HG02970 (cell line): ENCODE results near the gene CDC6.
A peak's percentile ranks its signal among the peaks of the same experiment; 100 is the strongest.

Source experiments
- ATAC-seq: cut with Tn5 transposase; IDR thresholded peaks from one replicate; pipeline ENCODE4 v1.9.1; 2021; ENCODE audit warnings: mild to moderate bottlenecking, moderate library complexity, moderate number of reproducible peaks; ENCODE audit not compliant: unreplicated experiment, low FRiP score

Gene CDC6

GRCh38 chr17:40309031-40309948, 21.6 kb downstream of the CDC6 start, which contains the start of gene RARA:
RARA (plus strand) TSS chr17:40309180; CDS start chr17:40331219, 22,039 bp downstream.
- no peak for ATAC-seq

- no peak for ATAC-seq
Observed at GRCh38 chr17:40309949-40310510, 22.4 kb downstream of the CDC6 start.

DNA sequence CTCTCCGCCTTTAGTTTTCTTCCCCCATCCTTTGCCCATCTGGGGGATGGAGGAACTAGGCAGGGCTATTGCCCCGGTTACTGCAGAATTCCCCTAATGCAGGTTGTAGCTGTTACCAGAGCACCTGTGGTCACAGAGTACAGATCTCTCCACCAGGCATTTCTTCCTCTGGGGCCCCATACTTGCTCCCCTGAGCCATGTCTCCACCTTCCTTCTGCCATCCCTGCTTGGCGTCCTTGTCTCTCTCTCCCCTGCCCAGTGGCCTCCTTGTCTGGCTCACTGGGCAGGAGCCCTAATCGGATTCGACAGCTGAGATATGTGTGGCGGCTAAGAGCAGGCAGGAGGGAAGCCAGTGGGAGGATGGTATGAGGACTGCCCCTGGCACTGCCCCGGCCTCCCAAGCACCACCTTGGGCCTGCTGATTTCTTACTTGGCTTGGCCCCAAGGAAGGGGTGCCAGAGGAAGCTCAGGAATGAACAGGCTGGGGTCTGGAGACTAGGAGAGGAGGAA, 23.3 kb downstream of the CDC6 start:
- ATAC-seq, result no peak

DNA sequence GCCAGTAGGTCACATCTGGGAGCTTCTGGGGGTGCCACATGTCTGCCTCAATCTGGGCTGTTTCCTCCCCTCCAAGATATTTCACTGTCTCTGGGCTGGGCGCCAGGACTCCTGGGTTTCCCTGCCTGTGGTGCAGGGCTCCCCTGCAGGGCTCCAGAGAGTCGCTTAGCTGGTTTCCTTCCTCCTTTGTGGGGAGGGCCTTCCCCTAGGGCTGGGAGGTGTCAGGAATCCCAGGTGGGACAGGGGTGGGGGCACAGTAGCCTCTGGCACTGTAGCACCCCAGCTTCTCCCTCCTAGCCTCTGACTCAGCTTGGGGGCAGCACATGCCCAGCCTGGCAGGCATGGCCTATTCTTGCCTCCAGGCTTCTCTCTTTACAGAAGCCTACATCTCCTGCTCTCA, 23.9 kb downstream of the CDC6 start:
- ATAC-seq, result no peak

- no peak for ATAC-seq
Observed at GRCh38 chr17:40312131-40312731, 24.6 kb downstream of the CDC6 start.

- ATAC-seq, result no peak
Observed at GRCh38 chr17:40312893-40313667, 25.4 kb downstream of the CDC6 start.

DNA sequence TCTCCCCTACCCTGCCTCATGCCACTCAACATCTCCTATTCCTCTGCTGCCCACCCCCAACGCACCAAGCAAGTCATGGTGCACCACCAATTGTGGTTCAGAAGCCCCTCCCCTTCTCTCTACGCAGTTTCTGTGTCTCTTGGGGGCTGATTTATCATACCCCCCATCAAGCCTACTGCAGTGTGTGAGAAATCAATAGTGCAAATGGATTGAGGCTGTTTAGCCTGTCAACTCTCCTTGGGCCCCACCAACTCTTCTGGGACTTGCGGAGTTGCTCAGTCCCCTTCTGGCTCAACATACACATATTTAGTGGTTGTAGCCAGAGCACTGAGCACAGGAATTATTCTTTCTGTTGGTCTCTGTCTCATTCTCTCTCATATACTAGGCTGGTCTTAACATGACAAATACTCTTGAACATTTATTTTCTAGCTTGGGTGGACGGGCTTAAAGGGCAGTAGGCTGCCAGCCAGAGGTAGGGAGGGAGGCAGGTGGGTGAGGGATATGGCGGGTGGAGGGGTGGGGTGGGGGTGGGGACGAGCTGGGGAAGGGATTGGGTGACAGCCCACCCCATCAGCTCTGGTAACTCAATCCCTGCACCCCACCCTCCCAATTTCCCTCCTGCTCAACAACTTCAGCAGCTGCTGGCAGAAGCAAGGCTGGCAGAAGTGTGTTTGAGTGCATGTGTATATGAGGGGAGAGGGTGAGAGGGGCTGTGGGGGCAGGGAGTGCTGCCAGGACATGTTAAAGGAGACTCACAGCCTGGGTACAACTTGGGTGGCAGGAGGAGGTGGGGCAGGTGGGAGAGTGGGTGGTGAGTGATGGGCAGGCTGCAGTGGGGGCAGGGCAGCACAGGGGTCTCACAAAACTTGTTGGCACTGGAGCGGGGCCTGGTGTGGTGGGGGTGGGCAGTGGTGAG, 26.2 kb downstream of the CDC6 start:
- no peak for ATAC-seq

GRCh38 chr17:40314584-40314956, 26.9 kb downstream of the CDC6 start:
- ATAC-seq, result no peak

- ATAC-seq, result no peak
Observed at GRCh38 chr17:40315206-40315605, 27.5 kb downstream of the CDC6 start.

DNA sequence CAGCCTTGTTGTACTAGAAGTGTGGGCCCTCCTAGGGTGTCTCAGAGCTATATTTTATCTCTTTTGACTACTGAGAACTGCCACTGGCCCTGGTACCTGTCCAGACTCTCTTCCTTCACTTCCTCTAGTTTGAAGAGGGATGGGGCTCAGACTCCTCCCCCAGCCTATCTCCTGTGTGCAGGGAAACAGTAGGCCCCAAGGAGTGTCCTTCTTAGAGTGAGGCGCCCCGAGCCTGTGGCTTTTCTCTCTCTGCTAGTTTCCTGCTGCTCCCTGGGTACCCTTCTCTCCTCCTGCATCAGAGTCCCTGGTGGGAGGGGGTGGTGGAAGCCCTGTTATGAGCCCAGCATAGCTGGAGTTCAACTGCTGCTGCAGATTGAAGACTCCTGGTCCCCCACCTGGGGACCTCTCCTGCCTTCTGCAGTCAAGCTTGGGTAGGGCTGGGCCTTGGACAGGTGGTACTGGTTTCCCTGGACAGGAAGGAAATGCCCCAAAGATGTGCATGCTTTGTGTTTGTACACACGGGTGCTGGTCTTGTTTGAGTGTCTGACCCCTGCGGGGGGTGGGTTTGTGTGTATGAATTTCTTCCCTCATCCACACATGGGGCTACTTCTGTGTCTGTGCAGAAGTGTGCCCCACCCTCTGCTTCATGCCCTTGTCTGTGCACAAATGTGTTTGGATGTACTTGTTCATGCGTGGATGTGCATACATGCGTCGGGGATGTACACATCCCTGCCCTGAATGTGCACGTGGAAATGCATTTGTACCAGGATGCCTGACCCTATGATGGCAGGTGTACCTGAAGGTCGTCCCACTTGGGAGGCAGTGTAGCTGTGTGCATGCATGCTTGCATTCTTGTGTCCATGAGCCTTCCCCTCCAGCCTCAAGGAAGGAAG, 28.2 kb downstream of the CDC6 start:
- no peak for ATAC-seq

DNA sequence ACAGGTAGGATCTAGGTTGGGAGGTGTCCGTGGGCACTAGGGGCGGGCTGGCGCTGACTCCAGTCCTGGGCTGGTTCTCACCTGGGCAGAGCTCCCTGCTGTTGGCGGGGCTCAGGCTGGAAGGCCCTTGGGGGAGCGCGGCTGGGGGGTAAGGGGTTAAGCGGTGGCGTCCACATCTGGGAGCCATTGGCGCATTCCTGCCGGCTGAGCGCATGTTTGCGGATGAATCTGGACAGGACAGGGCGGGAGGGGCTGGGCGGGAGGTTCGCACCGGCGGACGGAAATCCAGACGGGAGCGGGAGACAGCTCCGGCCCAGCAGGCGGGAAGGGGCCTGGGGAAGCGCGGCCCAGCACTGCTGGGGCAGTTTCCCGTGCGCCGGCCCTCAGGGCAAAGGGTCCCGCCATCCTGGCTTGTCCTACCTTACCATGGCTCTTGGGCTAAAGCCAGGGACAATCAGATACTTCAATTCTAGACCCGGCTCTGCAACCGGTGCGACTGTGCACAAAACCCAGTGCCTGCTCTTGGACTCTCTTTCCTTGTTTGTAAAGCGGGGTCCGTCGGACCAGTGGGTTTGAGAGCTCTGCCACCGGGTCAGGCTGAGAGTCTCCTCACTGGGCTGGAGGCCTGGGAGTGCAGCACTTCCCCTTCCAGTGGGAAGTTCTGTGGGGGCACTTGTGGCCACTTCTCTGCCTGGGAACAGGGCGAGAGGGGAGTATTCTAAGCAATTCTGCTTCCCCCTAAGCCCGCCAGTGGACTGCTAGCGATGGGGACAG, 29.1 kb downstream of the CDC6 start:
- no peak for ATAC-seq

- ATAC-seq, result no peak
Observed at GRCh38 chr17:40317345-40317873, 29.7 kb downstream of the CDC6 start.

DNA sequence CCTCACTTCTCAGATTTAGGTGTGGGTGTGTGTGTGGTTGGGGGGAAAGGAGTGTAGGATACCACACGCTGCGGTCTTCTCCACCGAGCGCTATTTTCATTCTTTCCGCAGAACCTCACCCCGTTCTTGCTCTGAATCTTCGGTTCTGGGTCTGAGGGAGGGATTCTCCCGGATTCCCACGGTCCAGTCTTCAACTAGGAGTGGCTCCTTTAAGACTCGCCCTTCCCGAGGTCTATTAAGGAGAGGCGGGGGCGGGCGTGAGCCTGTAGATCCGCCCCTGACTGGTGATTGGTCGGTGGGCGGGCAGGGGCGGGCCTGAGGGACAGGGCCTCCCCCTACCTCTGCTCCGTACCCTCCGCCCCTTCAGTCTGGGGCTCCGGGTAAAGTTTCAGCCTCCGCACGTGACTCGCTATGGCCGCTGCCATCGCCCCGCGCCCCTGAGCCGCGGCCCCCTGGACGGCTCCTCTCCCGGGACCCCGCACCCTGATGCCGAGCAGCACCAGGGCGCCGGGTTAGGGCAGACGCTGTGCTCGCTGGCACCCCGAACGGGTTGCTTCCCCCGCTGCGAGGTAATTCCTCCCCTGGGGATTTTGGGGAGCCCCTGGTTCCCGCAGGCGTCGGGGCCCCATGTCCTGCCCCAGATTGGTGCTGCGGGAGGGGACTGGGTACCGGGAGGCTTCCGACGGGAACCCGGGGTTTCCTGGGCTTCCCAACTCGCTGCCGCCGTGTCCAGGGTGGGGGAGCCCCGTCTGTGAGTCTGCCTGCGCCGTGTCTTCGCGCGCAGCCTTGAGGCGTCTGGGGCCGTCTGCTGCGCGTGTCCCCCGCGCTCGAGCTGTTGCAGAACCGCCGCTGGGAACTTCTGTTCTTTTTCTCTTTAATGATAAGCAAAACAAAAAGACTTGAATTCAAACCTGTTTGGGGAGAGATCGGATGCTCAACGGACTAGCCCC, 30.5 kb downstream of the CDC6 start:
- peak; percentile 46 for ATAC-seq

GRCh38 chr17:40318830-40319391, 31.2 kb downstream of the CDC6 start:
- ATAC-seq, result no peak

- ATAC-seq, result no peak
Observed at GRCh38 chr17:40319651-40320540, 32.2 kb downstream of the CDC6 start.
